Stimulated activated CD8-positive, alpha-beta memory T cell treated with anti-CD3 and anti-CD28 coated beads, Interleukin-2, amount 100 ng/mL, for 48 hours (primary cell): Measurements from ENCODE around the gene KCNAB2.
"Not testable (repeated sequence)": the region's sequence is repeated elsewhere in the genome, so short reads cannot be mapped to it uniquely, and the experiment has no call there.

Source experiments
- DNase-seq, 2 donors: peaks; one replicate each; pipeline ENCODE4 v3.0.0-alpha.2; 2020; ENCODE audit warnings: low read depth in 2 of 2

The KCNAB2 gene

GRCh38 chr1:6054596-6054995, 8.9 kb downstream of the KCNAB2 start:
- no peak for DNase-seq

GRCh38 chr1:6056572-6056948, 10.9 kb downstream of the KCNAB2 start:
- DNase-seq, result no peak

GRCh38 chr1:6057170-6057845, 11.6 kb downstream of the KCNAB2 start:
- DNase-seq, result no peak

GRCh38 chr1:6059866-6060265, 14.2 kb downstream of the KCNAB2 start:
- DNase-seq, result no peak

GRCh38 chr1:6062670-6063069, 17.0 kb downstream of the KCNAB2 start:
- DNase-seq, result no peak

- not testable (repeated sequence) for DNase-seq
These were observed 17.9 kb downstream of the KCNAB2 start for GRCh38 chr1:6063532-6064053.

- no peak for DNase-seq
These were observed 19.6 kb downstream of the KCNAB2 start for GRCh38 chr1:6065093-6065858.

GRCh38 chr1:6066680-6067079, 21.0 kb downstream of the KCNAB2 start:
- DNase-seq, result no peak

GRCh38 chr1:6068073-6068472, 22.4 kb downstream of the KCNAB2 start:
- no peak for DNase-seq

GRCh38 chr1:6068932-6069331, 23.2 kb downstream of the KCNAB2 start:
- DNase-seq, result no peak

- no peak for DNase-seq
These were observed 23.9 kb downstream of the KCNAB2 start for GRCh38 chr1:6069573-6069972.

GRCh38 chr1:6070450-6070974, 24.8 kb downstream of the KCNAB2 start:
- no peak for DNase-seq

GRCh38 chr1:6071219-6071618, 25.5 kb downstream of the KCNAB2 start:
- no peak for DNase-seq

- DNase-seq, result no peak
These were observed 27.2 kb downstream of the KCNAB2 start for GRCh38 chr1:6072774-6073479.

- DNase-seq, result no peak
These were observed 27.9 kb downstream of the KCNAB2 start for GRCh38 chr1:6073480-6074053.

- DNase-seq, result no peak
These were observed 28.7 kb downstream of the KCNAB2 start for GRCh38 chr1:6074192-6074901.

GRCh38 chr1:6075748-6076147, 30.1 kb downstream of the KCNAB2 start:
- DNase-seq, result no peak

- DNase-seq, result not testable (repeated sequence)
These were observed 31.4 kb downstream of the KCNAB2 start for GRCh38 chr1:6077061-6077460.

GRCh38 chr1:6077506-6077905, 31.8 kb downstream of the KCNAB2 start:
- DNase-seq, result no peak

GRCh38 chr1:6077919-6078318, 32.2 kb downstream of the KCNAB2 start:
- no peak for DNase-seq

- no peak for DNase-seq
These were observed 34.8 kb downstream of the KCNAB2 start for GRCh38 chr1:6080469-6080868.
